H1 (cell line): ENCODE measurements around the gene FOXJ2. TPM values are rescaled to one million over a fixed set of nuclear protein-coding genes. Genes with fewer than 3 reads are reported as not detected.

Source experiments
- CHD1 ChIP-seq: IDR thresholded peaks from 2 replicates; pipeline ENCODE4 v1.6.1; 2012; ENCODE audit warnings: low read depth, low read length, improper control_type of control experiment
- HDAC2 ChIP-seq, 2 experiments: fragments of 300-600 bp in 1 of 2; sonication (generic) in 1 of 2; IDR thresholded peaks; 2 replicates each; pipeline ENCODE4 v1.6.1; 2011 to 2012; ENCODE audit warnings: low read depth in 2 of 2, low read length in 2 of 2, mild to moderate bottlenecking in 2 of 2, moderate library complexity in 2 of 2, borderline replicate concordance in 1 of 2, inconsistent platforms in 1 of 2
- JUND ChIP-seq: IDR thresholded peaks from 2 replicates; pipeline ENCODE4 v1.6.1; 2011; ENCODE audit warnings: mild to moderate bottlenecking, improper control_type of control experiment, low read length
- PHF8 ChIP-seq: fragments of 200-600 bp; sonication (generic); conservative IDR thresholded peaks from 2 replicates; pipeline ENCODE4 v1.7.1; 2012; ENCODE audit warnings: low read depth, mild to moderate bottlenecking, inconsistent platforms, low read length, moderate library complexity
- polyA plus RNA-seq, 7 experiments: library from polyadenylated mRNA; depleted of rRNA in 3 of 7; stranded (reverse) in 5 of 7; unstranded in 2 of 7; fragments of >200 nt in 5 of 7; fragments of 200-250 nt in 2 of 7; gene quantifications; 1 replicate in 5 of 7; 2 replicates in 1 of 7; 4 replicates in 1 of 7; pipeline versions ENCODE4 v1.2.1 to v1.2.3, GENCODE V29; 2011 to 2013; ENCODE audit warnings: missing spikeins in 2 of 7, mixed read lengths in 2 of 7
- total RNA-seq: library from RNA; stranded (reverse); fragmentation: NEBNext Ultra II Directional; extraction: Animal tissue kit (Norgen Biotek cat#: 25700); gene quantifications from 2 replicates; pipeline ENCODE4 v1.2.1, GENCODE V29; 2021

The FOXJ2 gene
- total and polyA plus RNA-seq, 2 of the 8 experiments (the other 6 are each of a cell fraction or from before 2014, with no cell fraction given), result 4.2 to 9.3 TPM

DNA sequence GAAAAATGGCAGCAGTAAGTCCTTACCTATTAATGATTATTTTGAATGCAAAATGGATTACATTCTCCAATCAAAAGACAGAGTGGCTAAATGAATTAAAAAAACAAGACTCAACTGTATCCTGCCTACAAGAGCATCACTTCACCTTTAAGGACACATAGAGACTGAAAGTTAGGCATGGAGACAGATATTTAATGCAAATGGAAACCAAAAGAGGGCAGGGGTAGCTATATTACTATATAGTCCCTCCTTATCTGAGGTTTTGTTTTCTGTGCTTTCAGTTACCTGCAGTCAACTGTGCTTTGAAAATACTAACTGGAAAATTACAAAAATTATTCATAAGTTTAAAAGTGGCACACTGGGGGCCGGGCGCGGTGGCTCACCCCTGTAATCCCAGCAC, 66.7 kb downstream of the FOXJ2 start (continued):
- TF ChIP-seq HDAC2 (IDR thresholded peaks at IDR 0.05; ENCODE audit: borderline replicate concordance in 1 of 2, low read depth in 2 of 2, low read length in 2 of 2) (no peak), PHF8 (no peak), CHD1 (no peak), JUND (no peak)
- TF ChIP-seq, all 59 proteins: peak for 0

Other genes with a start within 250 kb of the FOXJ2 start
- gene NANOG, start 243.3 kb upstream of the FOXJ2 start, total RNA-seq, result 229 and 231 TPM in 2 replicates
- gene NANOG, start 243.3 kb upstream of the FOXJ2 start, polyA plus RNA-seq (2011; rRNA removed), result 31.1 and 53.7 TPM in 2 replicates
- gene SLC2A14, start 159.8 kb upstream of the FOXJ2 start, total RNA-seq, result 18.2 and 19.3 TPM in 2 replicates
- gene SLC2A14, start 159.8 kb upstream of the FOXJ2 start, polyA plus RNA-seq (2011; rRNA removed), result 10.1 and 11.1 TPM in 2 replicates
- 664 and 688 TPM in 2 replicates for gene SLC2A3, start 96.5 kb upstream of the FOXJ2 start, total RNA-seq
- gene SLC2A3, start 96.5 kb upstream of the FOXJ2 start, polyA plus RNA-seq (2011; rRNA removed), result 323 and 417 TPM in 2 replicates
- gene C3AR1, start 33.6 kb downstream of the FOXJ2 start, total RNA-seq, result not detected in 2 replicates
- not detected in 2 replicates for gene C3AR1, start 33.6 kb downstream of the FOXJ2 start, polyA plus RNA-seq (2011; rRNA removed)
- 22.1 and 23.4 TPM in 2 replicates for gene NECAP1, start 49.6 kb downstream of the FOXJ2 start, total RNA-seq
- 17.3 and 18.6 TPM in 2 replicates for gene NECAP1, start 49.6 kb downstream of the FOXJ2 start, polyA plus RNA-seq (2011; rRNA removed)
- 0.41 TPM in 1 of 2 replicates, not detected in the other for gene CLEC4A, start 90.9 kb downstream of the FOXJ2 start, total RNA-seq
- 0.44 TPM in 1 of 2 replicates, not detected in the other for gene CLEC4A, start 90.9 kb downstream of the FOXJ2 start, polyA plus RNA-seq (2011; rRNA removed)
- not detected in 2 replicates for gene ZNF705A, start 124.3 kb downstream of the FOXJ2 start, total RNA-seq
- gene ZNF705A, start 124.3 kb downstream of the FOXJ2 start, polyA plus RNA-seq (2011; rRNA removed), result not detected in 2 replicates
- 0.13 TPM in 1 of 2 replicates, not detected in the other for gene FAM90A1, start 194.9 kb downstream of the FOXJ2 start, total RNA-seq
- gene FAM90A1, start 194.9 kb downstream of the FOXJ2 start, polyA plus RNA-seq (2011; rRNA removed), result 0.21 and 0.52 TPM in 2 replicates